Activated T-helper 1 cell treated with anti-CD3 and anti-CD28 coated beads, Interleukin-2, amount 50 U/mL, for 16 hours (primary cell): ENCODE measurements around the gene TRPV4.

ENCODE experiments used
- DNase-seq, 2 donors: peaks; one replicate each; pipeline ENCODE4 v3.0.0-alpha.2; 2020; ENCODE audit warnings: low read depth in 1 of 2, low spot score in 1 of 2

TRPV4 gene

GRCh38 chr12:109808876-109809646 is 24.1 kb downstream of the TRPV4 start:
- no peak for DNase-seq

DNA sequence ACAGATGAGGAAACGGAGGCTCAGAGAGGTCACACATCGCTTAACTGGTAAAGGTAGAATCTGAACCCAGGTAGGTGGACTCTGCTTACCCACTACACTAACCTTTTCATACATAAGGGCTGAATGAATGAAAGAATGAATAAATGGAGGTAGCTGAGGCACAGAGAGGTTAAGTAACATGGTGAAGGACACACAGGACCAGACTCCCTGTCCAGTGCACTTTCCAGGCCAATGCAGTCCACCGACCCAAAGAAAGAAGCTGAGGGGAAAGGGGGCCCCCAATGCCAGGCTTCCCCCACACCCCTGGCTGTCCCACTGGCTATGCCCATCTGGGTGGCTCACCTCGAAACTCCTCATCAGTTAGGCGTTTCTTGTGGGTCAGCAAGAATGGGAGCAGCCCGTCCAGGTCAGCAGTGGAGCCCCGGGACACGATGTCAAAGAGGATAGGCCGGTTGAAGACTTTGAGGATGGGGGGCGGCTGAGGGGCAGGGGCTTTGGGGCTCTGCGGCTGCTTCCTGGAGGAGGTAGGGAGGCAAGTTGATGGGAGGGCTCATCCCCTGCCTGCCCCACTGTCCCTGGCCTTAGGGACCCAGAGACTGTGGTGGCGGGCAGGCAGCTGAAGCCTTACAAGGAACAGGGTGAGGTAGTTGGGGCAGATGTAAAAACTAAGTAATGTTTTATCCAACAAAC is 25.1 kb downstream of the TRPV4 start:
- no peak for DNase-seq

DNA sequence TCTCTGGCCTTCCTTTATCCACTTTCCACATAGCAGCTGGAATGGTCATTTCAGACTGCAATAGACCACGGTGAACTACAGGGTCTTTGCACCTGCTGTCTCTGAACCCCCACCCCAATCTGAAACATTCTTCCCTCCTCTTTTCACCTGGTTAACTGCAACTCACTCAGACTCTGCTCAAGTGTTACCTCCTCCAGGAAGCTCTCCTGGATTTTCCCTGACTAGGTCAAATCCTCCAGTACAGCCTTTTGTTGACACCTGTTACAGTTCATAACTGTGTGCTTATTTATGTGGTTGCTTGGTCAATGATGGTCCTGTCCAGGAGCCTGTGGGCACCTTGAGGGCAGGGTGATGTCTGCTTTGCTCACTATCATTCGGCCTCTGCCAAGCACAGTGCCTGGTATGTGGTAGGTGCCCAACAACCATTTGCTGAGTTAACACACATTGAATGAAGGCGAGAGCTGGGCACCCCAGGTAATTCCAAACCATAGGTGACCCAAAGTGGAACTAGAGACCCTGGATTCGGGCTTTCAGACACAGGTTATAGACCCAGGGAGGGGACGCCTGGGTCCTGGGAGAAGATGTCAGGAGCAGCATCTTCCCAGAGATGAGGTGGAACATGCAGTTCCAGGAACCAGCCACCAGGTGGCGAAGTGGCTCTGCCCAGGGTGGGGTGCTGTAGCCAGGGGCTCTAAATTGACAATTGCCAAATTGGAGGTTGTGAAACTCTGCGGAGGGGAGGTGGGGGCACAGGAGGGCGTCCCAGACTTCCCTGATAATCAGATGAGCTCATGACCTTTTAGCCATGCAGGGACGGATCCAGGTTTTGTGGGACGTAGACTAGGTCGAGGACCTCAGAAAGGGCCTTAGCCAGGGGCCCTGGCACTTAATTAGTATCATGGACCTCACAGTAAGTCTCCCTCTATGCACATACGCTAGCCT is 28.1 kb downstream of the TRPV4 start:
- peak; percentile 53 to 56 for DNase-seq

DNA sequence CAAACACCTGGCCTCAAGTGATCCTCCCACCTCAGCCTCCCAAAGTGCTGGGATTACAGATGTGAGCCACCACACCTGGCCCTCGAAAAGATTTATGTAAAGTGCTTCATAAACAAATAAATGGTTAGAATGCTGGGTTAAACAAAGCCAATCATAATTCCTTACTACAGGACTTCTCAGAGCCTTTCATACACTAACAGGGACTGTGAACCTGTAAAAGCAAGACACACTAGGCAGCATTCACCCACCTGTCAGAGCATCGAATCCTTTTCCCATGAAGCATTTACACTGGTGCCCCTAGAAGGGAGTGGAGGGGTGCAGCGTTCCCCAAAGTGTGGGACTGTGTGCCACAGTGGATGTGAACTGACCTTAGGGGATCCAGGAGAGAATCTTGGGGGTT is 29.5 kb downstream of the TRPV4 start:
- no peak for DNase-seq

DNA sequence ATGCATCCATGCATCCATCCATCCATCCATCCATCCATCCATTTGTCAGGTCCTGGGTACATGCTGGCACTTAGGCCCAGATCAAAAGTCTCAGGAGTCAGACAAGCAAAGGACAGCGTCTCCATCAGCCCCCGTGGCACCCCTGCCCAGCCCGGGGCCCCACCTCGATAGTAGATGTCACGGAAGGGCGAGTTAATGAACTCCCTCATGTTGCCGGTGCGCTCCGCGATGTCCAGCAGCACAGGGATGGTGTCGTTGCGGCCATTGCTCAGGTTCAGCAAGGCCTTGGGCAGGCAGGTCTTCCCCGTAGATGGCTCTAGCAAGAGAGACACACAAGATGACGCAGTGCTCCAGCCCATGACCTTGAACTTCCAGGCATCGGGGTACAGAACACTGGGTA is 30.4 kb downstream of the TRPV4 start:
- DNase-seq, result no peak

GRCh38 chr12:109800536-109800935 is 32.7 kb downstream of the TRPV4 start:
- DNase-seq, result no peak

GRCh38 chr12:109798691-109799090 is 34.5 kb downstream of the TRPV4 start:
- DNase-seq, result no peak

DNA sequence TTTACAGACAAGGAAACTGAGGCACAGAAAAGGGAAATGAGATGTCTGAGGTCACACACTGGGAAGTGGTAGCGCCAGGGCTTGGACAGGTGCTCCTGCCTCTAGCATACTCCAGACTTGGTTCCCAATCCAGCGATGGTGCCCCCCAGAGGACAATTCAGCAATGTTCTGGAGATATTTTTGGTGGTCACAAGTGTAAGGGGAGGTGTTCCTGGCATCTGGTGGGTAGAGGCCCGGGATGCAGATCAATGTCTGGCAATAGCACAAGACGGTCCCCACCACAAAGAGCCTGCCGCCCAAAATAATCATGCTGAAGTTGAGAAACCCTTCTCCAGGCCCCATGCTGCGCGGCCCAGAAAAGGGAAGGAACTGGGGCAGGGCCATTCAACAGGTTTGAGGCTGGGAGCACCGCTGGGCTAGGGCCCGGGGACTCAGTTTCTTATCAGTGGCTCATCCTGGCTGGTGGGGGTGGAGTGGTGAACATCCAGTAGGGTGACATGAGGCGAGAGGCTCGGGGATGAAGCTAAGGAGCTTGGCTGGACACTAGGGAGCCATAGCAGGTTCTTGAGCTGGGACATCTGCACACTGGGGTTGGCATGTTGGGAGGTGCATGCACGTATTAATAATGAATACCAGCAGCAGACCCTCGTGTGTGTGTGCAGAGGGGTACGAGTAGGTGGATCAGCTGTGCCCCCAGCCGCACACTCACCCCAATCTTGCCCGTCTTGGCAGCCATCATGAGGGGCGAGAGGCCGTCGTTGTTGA is 35.1 kb downstream of the TRPV4 start:
- DNase-seq, result no peak

DNA sequence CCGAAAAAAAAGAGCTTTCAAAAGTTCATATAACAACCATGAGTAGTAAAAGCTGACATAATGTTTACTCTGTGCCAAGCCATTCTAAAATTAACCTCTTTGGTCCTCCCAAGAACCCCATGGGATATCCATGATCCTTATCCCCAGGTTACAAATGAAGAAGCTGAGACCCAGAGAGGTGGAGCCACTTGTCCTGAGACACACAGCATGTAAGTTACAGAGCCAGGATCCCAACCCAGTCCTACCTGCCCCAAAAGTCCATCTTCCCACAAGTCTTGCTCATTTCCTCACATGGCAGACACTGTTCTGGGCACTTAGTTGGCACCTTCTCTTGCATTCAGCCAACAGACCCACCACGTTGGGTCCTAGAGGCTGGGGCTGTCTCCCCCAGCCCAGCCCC is 37.1 kb downstream of the TRPV4 start:
- no peak for DNase-seq

- no peak for DNase-seq
Measured at GRCh38 chr12:109795023-109795422, 38.2 kb downstream of the TRPV4 start.

DNA sequence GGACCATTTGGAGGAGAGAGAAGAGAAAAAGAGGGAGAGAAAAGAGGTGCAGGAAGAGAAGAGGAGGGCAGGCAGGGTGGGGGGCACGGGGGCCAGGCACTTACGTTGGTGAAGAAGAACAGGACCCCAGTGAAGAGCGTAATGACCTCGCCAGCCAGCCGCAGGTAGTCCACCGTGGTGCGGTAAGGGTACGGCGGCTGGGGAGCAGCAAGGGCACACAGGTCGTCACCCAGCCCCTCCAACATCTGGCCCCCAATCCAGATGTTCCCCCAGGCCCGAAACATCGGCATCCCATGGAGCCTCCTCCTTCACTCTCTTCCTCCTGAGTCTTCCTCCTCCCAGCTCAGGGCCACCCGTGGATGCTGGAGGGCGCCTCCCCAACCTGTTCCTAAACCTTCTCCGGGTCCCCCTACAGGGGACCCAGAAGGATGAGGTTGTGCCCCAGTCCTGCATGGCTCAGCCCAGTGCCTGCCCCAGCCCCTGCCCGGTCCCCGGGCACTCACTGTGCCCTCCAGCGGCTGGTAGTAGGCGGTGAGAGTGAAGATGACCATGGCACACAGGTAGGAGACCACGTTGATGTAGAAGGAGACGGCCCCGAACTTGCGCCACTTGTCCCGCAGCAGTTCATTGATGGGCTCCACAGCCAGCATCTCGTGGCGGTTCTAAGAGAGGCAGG is 39.2 kb downstream of the TRPV4 start:
- DNase-seq, result no peak

- no peak for DNase-seq
Measured at GRCh38 chr12:109793411-109793810, 39.8 kb downstream of the TRPV4 start.

GRCh38 chr12:109792992-109793391 is 40.2 kb downstream of the TRPV4 start:
- DNase-seq, result no peak

- DNase-seq, result no peak
Measured at GRCh38 chr12:109789526-109790048, 43.6 kb downstream of the TRPV4 start.

- DNase-seq, result no peak
Measured at GRCh38 chr12:109786799-109787198, 46.4 kb downstream of the TRPV4 start.

DNA sequence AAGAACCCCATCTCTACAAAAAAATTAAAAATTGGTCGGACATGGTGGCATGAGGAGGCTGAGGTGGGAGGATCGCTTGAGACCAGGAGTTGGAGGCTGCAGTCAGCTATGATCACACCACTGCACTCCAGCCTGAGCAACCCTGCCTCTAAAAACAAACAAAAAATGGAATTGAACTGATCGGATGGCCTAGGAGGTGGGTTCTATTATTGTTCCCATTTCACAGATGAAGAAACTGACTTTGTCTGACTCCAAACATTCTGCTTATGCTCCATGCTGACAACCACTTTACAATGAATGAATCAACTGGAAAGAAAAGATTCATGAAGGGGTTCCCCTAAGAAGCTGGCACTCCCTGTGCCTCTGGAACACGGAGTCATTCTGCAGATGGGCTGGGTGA is 47.3 kb downstream of the TRPV4 start:
- no peak for DNase-seq

DNA sequence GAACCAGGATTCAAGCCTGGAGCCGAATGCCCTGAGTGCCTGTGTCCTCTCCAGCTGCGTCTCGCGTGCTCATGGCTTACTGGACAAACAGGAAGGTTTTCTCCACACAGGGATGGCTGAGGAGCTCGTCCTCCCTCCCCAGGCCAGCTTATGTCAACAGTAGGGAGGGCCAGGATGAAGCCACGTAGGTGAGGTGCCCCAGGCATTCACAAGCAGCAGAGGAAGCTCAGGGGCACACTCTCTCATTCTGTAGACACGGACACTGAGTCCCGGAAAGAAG is 49.3 kb downstream of the TRPV4 start:
- no peak for DNase-seq

DNA sequence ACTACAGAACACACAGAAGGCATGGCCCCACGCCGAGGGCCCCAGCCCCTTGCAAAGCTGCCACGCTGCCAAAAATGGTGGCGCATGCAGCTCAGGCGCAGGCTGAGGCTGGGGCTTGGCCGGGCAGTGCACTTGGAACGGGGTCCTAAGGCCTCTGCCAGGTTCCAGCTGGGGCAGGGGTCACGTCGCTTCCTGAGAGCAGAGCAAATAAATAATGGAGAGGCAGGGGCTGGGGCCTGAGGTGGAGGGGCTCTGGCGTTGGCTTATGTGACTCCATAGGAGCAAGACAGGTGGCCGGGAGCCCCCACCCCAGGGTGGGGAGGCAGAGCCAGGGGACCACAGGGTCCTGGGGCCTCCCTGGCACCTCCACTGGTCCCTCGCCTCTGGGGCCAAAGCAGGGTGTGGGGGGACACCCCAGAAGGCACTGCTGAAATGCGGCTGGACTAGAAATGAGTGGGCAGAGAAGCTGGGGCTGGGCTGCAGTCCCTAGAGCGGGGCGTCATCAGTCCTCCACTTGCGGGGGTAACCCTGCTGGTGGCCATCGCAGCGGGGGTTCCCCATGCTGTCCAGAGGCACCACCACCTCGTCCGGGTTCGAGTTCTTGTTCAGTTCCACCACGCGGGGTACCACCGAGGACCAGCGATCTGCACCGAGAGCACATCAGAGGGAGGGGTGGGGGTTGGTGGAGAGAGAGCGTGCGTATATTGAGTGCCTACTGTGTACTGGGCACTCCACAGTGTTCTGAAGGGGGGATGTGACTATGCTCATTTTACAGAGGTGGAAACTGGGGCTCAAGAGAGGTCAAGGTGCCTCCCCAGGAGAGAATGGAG is 49.8 kb downstream of the TRPV4 start:
- DNase-seq, result no peak

- DNase-seq, result no peak
Measured at GRCh38 chr12:109782326-109782703, 50.9 kb downstream of the TRPV4 start.
